Measurements from ENCODE around the gene BDKRB2.

GRCh38 chr14:96178461-96179321, 25.9 kb upstream of the BDKRB2 start:
- TF ChIP-seq EZH2 (IDR thresholded peaks at IDR 0.05; ENCODE audit: borderline replicate concordance) (no peak), CTCF (IDR thresholded peaks at IDR 0.05; ENCODE audit: poor library complexity) (no peak)
